ENCODE measurements around the gene SHMT2.
A peak's percentile ranks its signal among the peaks of the same experiment; 100 is the strongest.
"Not testable (repeated sequence)": the region's sequence is repeated elsewhere in the genome, so short reads cannot be mapped to it uniquely, and the experiment has no call there.

SHMT2 gene

GRCh38 chr12:57266681-57267080, 37.2 kb downstream of the SHMT2 start:
- DNase-seq (ENCODE audit: low read depth), result no peak

- no peak for DNase-seq (ENCODE audit: low read depth)
Measured at GRCh38 chr12:57268264-57268663, 38.8 kb downstream of the SHMT2 start.

GRCh38 chr12:57270966-57271470, 41.5 kb downstream of the SHMT2 start:
- no peak for DNase-seq (ENCODE audit: low read depth)

- DNase-seq (ENCODE audit: low read depth), result peak; percentile 15
Measured at GRCh38 chr12:57272337-57273151, 43.0 kb downstream of the SHMT2 start.

GRCh38 chr12:57273516-57273915, 44.0 kb downstream of the SHMT2 start:
- no peak for DNase-seq (ENCODE audit: low read depth)

- DNase-seq (ENCODE audit: low read depth), result not testable (repeated sequence)
Measured at GRCh38 chr12:57276233-57276632, 46.7 kb downstream of the SHMT2 start.

- no peak for DNase-seq (ENCODE audit: low read depth)
Measured at GRCh38 chr12:57276935-57277563, 47.5 kb downstream of the SHMT2 start.

GRCh38 chr12:57278465-57279381, 49.2 kb downstream of the SHMT2 start:
- DNase-seq (ENCODE audit: low read depth), result no peak

GRCh38 chr12:57280211-57281062, 50.9 kb downstream of the SHMT2 start:
- peak; percentile 80 for DNase-seq (ENCODE audit: low read depth)

GRCh38 chr12:57282073-57282472, 52.6 kb downstream of the SHMT2 start:
- not testable (repeated sequence) for DNase-seq (ENCODE audit: low read depth)
